ENCODE measurements around the gene IL4R.

DNA sequence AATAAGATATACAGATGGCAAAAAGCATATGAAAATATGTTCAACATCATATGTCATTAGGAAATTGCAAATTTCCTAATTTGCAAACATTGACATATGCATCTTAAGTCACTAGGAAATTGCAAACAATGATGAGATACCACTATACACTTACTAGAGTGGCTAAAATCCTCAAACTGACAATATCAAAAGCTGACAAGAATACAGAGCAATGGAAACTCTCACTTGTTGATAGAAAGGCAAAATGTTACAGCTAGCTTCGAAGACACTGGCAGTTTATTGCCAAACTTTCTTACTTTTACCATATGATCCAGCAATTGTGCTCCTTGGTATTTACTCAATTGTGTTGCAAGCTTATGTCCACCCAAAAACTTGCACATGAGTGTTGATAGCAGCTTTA lies 5.0 kb upstream of the IL4R start:
- TF ChIP-seq POLR2AphosphoS5 (IDR thresholded peaks at IDR 0.05; ENCODE audit: low read depth, low read length): no peak
- no peak for TF ChIP-seq RAD21 (IDR thresholded peaks at IDR 0.05; ENCODE audit: low read depth)
- TF ChIP-seq JUND (IDR thresholded peaks at IDR 0.05): no peak
- TF ChIP-seq, protein P1, sequence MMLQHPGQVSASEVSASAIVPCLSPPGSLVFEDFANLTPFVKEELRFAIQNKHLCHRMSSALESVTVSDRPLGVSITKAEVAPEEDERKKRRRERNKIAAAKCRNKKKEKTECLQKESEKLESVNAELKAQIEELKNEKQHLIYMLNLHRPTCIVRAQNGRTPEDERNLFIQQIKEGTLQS (IDR thresholded peaks at IDR 0.05): no peak
- TF ChIP-seq, protein P2, sequence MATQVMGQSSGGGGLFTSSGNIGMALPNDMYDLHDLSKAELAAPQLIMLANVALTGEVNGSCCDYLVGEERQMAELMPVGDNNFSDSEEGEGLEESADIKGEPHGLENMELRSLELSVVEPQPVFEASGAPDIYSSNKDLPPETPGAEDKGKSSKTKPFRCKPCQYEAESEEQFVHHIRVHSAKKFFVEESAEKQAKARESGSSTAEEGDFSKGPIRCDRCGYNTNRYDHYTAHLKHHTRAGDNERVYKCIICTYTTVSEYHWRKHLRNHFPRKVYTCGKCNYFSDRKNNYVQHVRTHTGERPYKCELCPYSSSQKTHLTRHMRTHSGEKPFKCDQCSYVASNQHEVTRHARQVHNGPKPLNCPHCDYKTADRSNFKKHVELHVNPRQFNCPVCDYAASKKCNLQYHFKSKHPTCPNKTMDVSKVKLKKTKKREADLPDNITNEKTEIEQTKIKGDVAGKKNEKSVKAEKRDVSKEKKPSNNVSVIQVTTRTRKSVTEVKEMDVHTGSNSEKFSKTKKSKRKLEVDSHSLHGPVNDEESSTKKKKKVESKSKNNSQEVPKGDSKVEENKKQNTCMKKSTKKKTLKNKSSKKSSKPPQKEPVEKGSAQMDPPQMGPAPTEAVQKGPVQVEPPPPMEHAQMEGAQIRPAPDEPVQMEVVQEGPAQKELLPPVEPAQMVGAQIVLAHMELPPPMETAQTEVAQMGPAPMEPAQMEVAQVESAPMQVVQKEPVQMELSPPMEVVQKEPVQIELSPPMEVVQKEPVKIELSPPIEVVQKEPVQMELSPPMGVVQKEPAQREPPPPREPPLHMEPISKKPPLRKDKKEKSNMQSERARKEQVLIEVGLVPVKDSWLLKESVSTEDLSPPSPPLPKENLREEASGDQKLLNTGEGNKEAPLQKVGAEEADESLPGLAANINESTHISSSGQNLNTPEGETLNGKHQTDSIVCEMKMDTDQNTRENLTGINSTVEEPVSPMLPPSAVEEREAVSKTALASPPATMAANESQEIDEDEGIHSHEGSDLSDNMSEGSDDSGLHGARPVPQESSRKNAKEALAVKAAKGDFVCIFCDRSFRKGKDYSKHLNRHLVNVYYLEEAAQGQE (IDR thresholded peaks at IDR 0.05; ENCODE audit: low read depth): no peak
- no peak for TF ChIP-seq EZH2 (IDR thresholded peaks at IDR 0.05)
- no peak for TF ChIP-seq POLR2A (IDR thresholded peaks at IDR 0.05; ENCODE audit: borderline replicate concordance, extremely low read depth, insufficient read depth, insufficient read length)
- TF ChIP-seq ZNF274 (IDR thresholded peaks at IDR 0.05; ENCODE audit: low read depth, low read length): no peak
- TF ChIP-seq YY1 (IDR thresholded peaks at IDR 0.05; ENCODE audit: extremely low read depth, insufficient replicate concordance, low read depth, low read length): no peak
- TF ChIP-seq, protein P3, sequence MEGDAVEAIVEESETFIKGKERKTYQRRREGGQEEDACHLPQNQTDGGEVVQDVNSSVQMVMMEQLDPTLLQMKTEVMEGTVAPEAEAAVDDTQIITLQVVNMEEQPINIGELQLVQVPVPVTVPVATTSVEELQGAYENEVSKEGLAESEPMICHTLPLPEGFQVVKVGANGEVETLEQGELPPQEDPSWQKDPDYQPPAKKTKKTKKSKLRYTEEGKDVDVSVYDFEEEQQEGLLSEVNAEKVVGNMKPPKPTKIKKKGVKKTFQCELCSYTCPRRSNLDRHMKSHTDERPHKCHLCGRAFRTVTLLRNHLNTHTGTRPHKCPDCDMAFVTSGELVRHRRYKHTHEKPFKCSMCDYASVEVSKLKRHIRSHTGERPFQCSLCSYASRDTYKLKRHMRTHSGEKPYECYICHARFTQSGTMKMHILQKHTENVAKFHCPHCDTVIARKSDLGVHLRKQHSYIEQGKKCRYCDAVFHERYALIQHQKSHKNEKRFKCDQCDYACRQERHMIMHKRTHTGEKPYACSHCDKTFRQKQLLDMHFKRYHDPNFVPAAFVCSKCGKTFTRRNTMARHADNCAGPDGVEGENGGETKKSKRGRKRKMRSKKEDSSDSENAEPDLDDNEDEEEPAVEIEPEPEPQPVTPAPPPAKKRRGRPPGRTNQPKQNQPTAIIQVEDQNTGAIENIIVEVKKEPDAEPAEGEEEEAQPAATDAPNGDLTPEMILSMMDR (IDR thresholded peaks at IDR 0.05 in 2 of 3, conservative IDR thresholded peaks at IDR 0.05 in 1 of 3; ENCODE audit: borderline replicate concordance in 1 of 3, insufficient read depth in 1 of 3, low read depth in 2 of 3, low read length in 2 of 3): no peak
- TF ChIP-seq, protein P4, sequence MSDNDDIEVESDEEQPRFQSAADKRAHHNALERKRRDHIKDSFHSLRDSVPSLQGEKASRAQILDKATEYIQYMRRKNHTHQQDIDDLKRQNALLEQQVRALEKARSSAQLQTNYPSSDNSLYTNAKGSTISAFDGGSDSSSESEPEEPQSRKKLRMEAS (IDR thresholded peaks at IDR 0.05): no peak
- no peak for TF ChIP-seq ZFX (IDR thresholded peaks at IDR 0.05)
